Measurements from ENCODE around the gene NGEF. TPM values are rescaled to one million over a fixed set of nuclear protein-coding genes. Genes with fewer than 3 reads are reported as not detected.

The NGEF gene
- total and polyA plus RNA-seq, 12 donors, result 10.1 to 467 (median 46.1) TPM

GRCh38 chr2:232831496-232831895 is 181.6 kb downstream of the NGEF start:
- no peak overlapping the region for H3K27ac ChIP-seq
- no peak overlapping the region for H3K4me3 ChIP-seq
- H3K9me3 ChIP-seq (replicated peaks in 1 of 3), result no peaks in the 10 kb centered on the region
- H3K27me3 ChIP-seq, result no peaks in the 10 kb centered on the region
- WGBS, 4 donors, result 94 to 97% (median 95%) methylated on average over 3 of the region's 3 CpGs
- no peak for TF ChIP-seq POLR2A (IDR thresholded peaks at IDR 0.05)
- TF ChIP-seq, protein P1, sequence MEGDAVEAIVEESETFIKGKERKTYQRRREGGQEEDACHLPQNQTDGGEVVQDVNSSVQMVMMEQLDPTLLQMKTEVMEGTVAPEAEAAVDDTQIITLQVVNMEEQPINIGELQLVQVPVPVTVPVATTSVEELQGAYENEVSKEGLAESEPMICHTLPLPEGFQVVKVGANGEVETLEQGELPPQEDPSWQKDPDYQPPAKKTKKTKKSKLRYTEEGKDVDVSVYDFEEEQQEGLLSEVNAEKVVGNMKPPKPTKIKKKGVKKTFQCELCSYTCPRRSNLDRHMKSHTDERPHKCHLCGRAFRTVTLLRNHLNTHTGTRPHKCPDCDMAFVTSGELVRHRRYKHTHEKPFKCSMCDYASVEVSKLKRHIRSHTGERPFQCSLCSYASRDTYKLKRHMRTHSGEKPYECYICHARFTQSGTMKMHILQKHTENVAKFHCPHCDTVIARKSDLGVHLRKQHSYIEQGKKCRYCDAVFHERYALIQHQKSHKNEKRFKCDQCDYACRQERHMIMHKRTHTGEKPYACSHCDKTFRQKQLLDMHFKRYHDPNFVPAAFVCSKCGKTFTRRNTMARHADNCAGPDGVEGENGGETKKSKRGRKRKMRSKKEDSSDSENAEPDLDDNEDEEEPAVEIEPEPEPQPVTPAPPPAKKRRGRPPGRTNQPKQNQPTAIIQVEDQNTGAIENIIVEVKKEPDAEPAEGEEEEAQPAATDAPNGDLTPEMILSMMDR (IDR thresholded peaks at IDR 0.05), result no peak
- intact Hi-C loops (cut with DNase I), result no loop called here
- peaks cover 0 to 54% of the 10 kb centered on the region in 2 donors for H3K36me3 ChIP-seq (replicated peaks in 1 of 2)
- DNase-seq, result no peak
- no peaks in the 10 kb centered on the region for H3K4me1 ChIP-seq (replicated peaks in 1 of 2)

- no peak overlapping the region for H3K4me3 ChIP-seq
- H3K27ac ChIP-seq, result no peak overlapping the region
- TF ChIP-seq POLR2A (IDR thresholded peaks at IDR 0.05), result no peak
- TF ChIP-seq, protein P1 (IDR thresholded peaks at IDR 0.05), result no peak
- WGBS, 4 donors, result 88 to 95% (median 93%) methylated on average over 3 of the region's 3 CpGs
- DNase-seq, result no peak
- peaks cover 0 to 45% of the 10 kb centered on the region in 2 donors for H3K36me3 ChIP-seq (replicated peaks in 1 of 2)
- H3K9me3 ChIP-seq (replicated peaks in 1 of 3), result no peaks in the 10 kb centered on the region
- no peaks in the 10 kb centered on the region for H3K4me1 ChIP-seq (replicated peaks in 1 of 2)
- intact Hi-C loops (cut with DNase I), result no loop called here
- H3K27me3 ChIP-seq, result no peaks in the 10 kb centered on the region
These were observed 183.1 kb downstream of the NGEF start for GRCh38 chr2:232829988-232830387.

Small RNA genes within 50 kb of the gene (small RNA-seq; reads per million reads assigned to genes)
- 0 reads per million in 2 donors for gene RF00019

Other genes with a start within 250 kb of the NGEF start
- not detected for gene KCNJ13, start 236.7 kb downstream of the NGEF start, total RNA-seq
- gene KCNJ13, start 236.7 kb downstream of the NGEF start, polyA plus RNA-seq, result not detected
- gene SNORC, start 143.0 kb downstream of the NGEF start, total RNA-seq, result 1 to 10 TPM in 6 of 9 donors, under 1 TPM in 2, not detected in 1; 0.70 to 4.0 (median 1.7) TPM
- 10 to 100 TPM in 1 of 3 donors, 1 to 10 TPM in 1, under 1 TPM in 1; 0.35 to 12.5 (median 3.1) TPM for gene SNORC, start 143.0 kb downstream of the NGEF start, polyA plus RNA-seq
- gene NEU2, start 19.4 kb upstream of the NGEF start, total RNA-seq, result not detected
- gene NEU2, start 19.4 kb upstream of the NGEF start, polyA plus RNA-seq, result not detected
- 10 to 100 TPM in 7 of 9 donors, 1 to 10 TPM in 2; 3.4 to 29.4 (median 14.4) TPM for gene INPP5D, start 47.1 kb upstream of the NGEF start, total RNA-seq
- gene INPP5D, start 47.1 kb upstream of the NGEF start, polyA plus RNA-seq, result 10 to 100 TPM in 1 of 3 donors, 1 to 10 TPM in 2; 4.5 to 15.6 (median 5.9) TPM
- 10 to 100 TPM; 10.9 to 37.7 (median 23.0) TPM for gene ATG16L1, start 238.4 kb upstream of the NGEF start, total RNA-seq
- 10 to 100 TPM; 10.0 to 15.9 (median 12.9) TPM for gene ATG16L1, start 238.4 kb upstream of the NGEF start, polyA plus RNA-seq

Data from adrenal gland (tissue), 12 donors.